ENCODE measurements around the gene FHOD1. TPM values are rescaled to one million over a fixed set of nuclear protein-coding genes. Genes with fewer than 3 reads are reported as not detected.

Gene FHOD1
- total and polyA plus RNA-seq, 2 of the 13 experiments (the other 11 are each of a cell fraction or from before 2014, with no cell fraction given), result 20.0 to 20.8 TPM

GRCh38 chr16:67191411-67191994 lies 55.8 kb downstream of the FHOD1 start (continued):
- TF ChIP-seq MLXIP (CRISPR knock-in tag; IDR thresholded peaks at IDR 0.05; ENCODE audit: borderline replicate concordance) (0 out of 2 replicates have a peak, but pooled peaks have one; percentile 46), SRSF4 (IDR thresholded peaks at IDR 0.05; ENCODE audit: low read depth, low read length, poor library complexity, severe bottlenecking) (no peak), MTF1 (CRISPR knock-in tag; IDR thresholded peaks at IDR 0.05) (no peak), THAP7 (CRISPR knock-in tag; IDR thresholded peaks at IDR 0.05) (0 out of 2 replicates have a peak, but pooled peaks have one; percentile 59), ZBTB39 (CRISPR knock-in tag; IDR thresholded peaks at IDR 0.05) (0 out of 2 replicates have a peak, but pooled peaks have one; percentile 26), ZNF724P (CRISPR knock-in tag; IDR thresholded peaks at IDR 0.05; ENCODE audit: borderline replicate concordance) (peak; percentile 59; the same call in 1 of the 2 replicates), DBP (CRISPR knock-in tag; IDR thresholded peaks at IDR 0.05; ENCODE audit: not compliant biosample characterization) (peak; percentile 36), PREB (CRISPR knock-in tag; IDR thresholded peaks at IDR 0.05) (no peak), ZFP82 (CRISPR knock-in tag; IDR thresholded peaks at IDR 0.05; ENCODE audit: borderline replicate concordance) (0 out of 2 replicates have a peak, but pooled peaks have one; percentile 56), KLF11 (CRISPR knock-in tag; IDR thresholded peaks at IDR 0.05) (no peak)
